GM18498 (cell line): ENCODE results near the gene ERC1.

Source experiments
- ATAC-seq: cut with Tn5 transposase; IDR thresholded peaks from one replicate; pipeline ENCODE4 v1.9.1; 2021; ENCODE audit warnings: mild to moderate bottlenecking, moderate library complexity; ENCODE audit not compliant: unreplicated experiment

Gene ERC1

DNA sequence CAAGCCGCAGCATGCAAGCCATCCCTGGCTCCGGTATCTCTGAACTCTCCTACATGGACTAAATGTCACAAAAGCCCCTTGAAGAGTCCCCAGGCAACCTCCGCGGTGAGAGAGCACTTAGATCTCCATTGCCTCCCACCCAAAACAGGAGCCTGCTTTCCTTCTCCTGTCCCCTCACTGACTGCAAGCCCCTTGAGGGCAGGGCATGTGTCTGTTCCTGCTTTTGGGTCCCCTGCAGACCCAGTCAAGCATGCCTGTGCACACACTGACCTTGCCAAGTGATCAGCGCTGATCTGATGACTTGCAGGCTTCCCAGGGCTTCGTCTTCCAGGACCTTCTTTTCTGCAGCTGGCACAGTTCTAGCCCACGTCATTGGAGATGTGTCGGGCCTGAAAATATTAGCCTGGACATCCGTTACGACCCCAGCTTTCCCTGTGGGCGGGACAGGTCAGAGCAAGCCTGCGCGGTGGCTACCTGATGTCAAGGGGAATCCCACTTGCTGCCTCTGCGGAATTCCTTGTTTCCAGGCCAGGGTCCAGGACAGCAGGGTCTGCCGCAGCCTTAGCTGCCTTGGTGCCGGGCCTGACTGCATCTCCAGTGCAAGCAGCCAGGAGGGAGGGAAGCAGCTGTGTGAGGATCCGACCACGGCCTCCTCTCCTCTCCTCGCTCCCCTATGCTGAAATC is 510.8 kb downstream of the ERC1 start:
- no peak for ATAC-seq

DNA sequence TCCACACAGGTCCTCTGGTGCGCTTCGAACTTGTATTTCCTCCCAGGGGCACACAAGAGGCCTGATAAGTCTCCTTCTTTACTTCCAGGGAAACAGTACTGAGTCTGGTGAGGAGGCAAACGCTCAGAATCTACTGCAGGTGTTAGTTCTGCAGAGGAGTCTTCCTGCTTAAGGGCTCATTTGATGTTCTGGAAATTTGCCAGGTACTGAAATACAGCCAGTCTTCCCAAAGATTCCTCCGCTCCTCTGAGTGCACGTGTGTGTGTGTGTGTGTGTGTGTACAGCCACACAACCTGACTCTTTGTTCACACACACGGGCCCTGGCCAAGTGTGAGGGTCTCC is 511.3 kb downstream of the ERC1 start:
- ATAC-seq: no peak

DNA sequence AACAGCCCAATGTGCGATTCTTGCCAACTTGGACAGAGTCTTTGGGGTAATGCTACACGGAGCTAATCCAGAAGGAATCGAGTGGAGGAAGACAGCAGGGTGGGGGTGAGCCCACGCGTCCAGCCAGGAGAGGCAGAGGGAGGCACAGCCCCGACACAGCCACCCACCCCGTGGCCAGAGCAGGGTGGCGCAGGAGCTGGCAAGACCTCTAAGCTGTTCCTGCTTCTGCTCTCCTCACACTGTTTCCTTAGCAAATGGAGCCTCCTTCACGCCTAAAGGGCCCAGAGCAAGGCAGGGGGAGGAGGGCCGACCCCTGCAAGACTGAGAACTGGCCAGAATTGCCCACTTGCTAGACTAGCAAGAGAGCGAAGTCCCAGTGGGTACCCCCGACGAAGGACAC is 511.8 kb downstream of the ERC1 start:
- no peak for ATAC-seq

DNA sequence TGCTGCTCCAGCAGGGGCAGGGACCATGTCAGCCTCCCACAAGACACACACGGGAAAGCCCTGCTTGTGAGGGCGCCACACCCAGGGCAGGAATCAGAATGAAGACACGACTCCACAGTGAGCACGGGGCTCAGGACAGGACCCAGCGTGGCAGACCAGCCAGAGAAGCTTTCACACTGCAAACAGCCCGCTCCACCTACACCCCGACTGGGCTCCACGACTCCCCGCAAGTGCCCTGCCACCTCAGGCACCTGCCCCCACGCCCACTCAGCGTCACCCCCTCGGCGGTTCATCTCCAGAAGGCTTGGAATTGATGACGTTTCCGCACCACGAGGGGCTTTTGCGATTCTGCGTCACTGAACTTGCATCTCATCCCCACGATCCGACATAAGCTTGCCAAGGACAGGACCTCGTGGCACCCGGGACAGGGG is 512.3 kb downstream of the ERC1 start:
- no peak for ATAC-seq

- ATAC-seq: no peak
Measured at GRCh38 chr12:1504304-1504894, 513.4 kb downstream of the ERC1 start.

- no peak for ATAC-seq
Measured at GRCh38 chr12:1504895-1505311, 513.9 kb downstream of the ERC1 start.

GRCh38 chr12:1505576-1505975 is 514.6 kb downstream of the ERC1 start:
- no peak for ATAC-seq

GRCh38 chr12:1507308-1507707 is 516.3 kb downstream of the ERC1 start:
- ATAC-seq: no peak

- no peak for ATAC-seq
Measured at GRCh38 chr12:1509413-1510052, 518.5 kb downstream of the ERC1 start.

DNA sequence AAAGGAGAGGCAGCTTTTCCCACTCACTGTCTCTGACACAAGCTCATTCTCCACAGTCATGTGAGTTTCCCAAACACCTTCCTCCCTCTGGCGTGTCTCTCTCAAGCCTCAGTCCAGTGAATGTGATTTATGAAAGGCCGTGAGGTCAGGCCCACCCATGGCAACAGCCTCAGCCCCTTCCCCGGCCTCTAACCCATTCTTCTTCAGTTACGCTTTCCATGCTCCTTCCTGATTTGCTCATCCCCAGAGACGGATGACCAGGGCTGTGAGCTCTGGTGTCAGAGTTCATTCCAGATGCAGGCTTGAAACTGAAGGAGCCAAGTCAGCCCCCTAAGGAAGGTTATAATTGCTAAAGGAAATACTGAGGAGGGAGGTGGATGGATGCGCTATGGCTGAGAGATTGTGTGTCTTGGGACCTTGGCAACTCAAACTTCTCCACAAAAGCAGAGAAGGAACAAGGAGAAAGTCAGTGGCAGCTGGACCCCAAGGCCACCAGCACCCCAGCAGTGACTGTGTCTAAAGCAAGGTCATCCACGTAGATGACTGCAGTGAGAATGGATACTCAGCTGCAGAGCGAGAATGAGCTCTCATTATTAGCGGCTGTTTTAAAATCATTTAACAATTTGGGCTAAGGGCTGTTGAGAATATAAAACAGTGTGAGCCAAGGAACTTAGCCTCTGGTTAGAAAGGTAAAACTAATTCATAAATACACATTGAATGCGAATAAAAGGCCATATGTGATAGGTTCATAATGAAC is 519.2 kb downstream of the ERC1 start:
- no peak for ATAC-seq

DNA sequence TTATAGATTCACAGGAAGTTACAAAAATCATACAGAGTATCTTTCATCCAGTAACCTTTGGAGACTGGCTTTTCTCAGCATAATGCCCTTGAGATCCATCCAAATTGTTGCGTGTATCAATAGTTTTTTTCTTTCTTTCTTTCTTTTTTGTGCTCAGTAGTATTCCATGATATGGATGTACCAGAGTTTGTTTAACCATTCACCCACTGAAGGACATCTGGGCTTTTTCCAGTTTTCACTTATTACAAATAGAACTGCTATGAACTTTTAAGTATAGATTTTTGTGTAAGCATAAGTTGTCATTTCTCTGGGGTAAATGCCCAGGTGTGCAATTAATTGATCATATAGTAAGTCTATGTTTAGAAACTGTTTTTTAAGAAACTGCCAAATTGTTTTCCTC is 524.0 kb downstream of the ERC1 start:
- ATAC-seq: no peak

DNA sequence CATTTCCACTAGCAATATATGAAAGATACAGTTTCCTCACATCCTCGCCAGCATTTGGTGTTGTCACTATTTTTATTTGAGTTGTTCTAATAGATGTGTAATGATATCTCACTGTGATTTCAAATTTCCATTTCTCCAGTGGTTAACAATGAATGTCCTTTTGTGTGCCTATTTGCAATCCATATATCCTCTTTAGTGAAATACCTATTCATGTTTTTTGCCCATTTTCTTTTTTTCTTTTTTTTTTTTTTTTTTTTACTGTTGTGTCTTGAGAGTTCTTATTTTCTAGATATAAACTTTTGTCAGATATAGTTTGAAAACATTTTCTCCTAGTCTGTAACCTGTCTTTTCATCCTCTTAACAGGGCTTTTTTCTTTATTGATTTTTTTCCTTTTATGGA is 524.4 kb downstream of the ERC1 start:
- ATAC-seq: no peak

GRCh38 chr12:1517007-1517406 is 526.0 kb downstream of the ERC1 start:
- ATAC-seq: no peak

GRCh38 chr12:1517734-1518525 is 526.9 kb downstream of the ERC1 start:
- ATAC-seq: no peak

DNA sequence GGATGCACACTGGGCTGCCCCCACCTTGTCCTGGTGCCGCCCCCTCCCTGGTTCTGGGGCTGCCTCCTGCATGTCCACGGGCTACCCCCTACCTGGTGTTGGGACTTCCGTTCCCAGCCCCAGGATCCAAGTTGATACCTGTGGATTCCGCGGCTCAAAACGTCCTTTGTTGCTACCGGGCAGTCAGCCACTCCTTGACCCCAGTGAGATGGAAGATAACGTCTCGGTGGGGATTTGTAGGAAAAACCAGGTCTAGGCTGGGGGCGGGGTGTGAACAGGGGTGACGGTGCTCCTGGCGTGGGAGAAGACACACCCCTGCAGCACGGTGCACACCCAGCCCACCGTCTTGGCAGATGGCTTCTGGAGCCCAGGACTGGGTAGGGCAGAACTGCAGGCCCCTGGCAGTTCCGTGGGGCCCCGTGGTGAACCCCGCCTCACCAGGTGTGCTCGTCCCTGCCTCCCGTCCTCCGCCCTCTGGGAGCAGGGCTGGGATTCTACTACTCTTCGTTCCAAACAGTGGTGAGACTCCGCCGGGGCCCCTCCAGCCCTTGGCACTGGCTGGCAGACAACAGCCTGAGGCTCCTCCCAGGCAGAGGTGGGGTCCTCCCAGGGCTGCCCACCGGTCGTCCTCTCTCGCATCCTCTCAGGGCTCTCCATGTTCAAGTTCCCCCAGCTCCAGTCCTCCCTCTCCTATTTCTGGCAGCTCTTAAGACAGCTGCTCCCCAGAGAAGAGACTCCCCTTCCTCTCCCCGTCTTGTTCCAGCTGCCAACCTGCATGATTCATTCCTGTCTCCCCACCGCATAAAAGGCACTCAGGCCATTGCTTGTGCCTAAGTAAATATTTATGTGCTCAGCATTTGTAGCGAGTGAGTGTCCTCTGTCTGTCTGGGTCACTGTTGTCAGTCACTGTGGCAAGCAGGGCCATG is 527.8 kb downstream of the ERC1 start:
- ATAC-seq: no peak

DNA sequence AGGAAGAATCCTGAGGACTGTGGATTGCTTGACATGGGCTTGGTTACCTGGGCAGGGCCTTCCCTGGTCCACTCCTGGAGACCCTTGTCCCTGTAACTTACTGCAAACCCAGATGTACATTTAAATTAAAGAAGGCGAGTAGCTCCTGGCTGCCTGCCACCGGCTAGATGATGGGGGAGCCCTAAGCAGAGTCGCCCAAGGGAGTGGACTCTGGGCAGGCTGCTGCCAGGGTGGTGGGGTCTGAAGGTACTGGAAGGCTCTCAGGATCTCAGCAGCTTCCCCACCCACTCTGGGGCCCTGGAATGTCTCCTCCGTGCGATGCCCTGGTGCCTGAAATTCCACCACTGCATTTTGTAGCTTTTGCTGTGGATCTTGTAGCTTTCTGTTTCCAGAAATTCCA is 528.6 kb downstream of the ERC1 start:
- ATAC-seq: no peak

DNA sequence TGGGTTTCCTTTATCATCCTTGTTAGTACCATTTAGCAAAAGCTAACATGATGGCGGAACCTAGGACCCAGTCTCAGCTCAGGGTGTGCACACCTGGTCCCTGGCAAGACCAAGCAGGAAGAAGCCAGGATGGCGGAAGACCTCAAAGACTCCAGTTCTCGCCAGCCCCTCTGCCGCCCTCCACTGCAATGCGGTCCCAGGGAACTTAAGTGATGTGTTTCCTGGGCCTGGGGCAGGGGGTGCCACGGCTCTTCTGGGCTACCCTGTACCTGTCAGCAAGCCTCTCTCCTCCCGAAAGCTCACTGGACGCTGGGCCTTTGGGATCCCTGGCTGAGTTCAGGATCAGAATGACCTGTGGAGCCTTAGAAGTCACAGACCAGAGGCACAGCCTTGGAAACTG is 532.0 kb downstream of the ERC1 start:
- no peak for ATAC-seq

GRCh38 chr12:1523558-1524050 is 532.6 kb downstream of the ERC1 start:
- no peak for ATAC-seq

DNA sequence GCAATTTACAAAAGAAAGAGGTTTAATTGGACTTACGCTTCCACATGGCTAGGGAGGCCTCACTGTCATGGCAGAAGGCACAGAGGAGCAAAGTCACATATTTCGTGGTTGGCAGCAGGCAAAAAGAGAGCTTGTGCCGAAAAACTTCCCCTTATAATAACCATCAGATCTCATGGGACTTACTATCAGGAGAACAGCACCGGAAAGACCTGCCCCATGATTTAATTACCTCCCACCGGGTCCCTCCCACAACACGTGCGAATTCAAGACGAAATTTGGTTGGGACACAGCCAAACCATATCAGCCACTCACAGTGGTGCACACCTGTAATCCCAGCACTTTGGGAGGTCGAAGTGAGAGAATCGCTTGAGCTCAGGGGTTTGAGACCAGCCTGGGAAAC is 534.8 kb downstream of the ERC1 start:
- no peak for ATAC-seq

- no peak for ATAC-seq
Measured at GRCh38 chr12:1527789-1528188, 536.8 kb downstream of the ERC1 start.
